Upper lobe of left lung (tissue), 6 donors: ENCODE results near the gene RAB6B. TPM values are rescaled to one million over a fixed set of nuclear protein-coding genes. Genes with fewer than 3 reads are reported as not detected.

ENCODE experiments used
- ATAC-seq, 2 donors: fragments of 200-7000 bp; cut with Tn5 transposase; one replicate each; pipeline ENCODE4 v1.9.1; 2022; ENCODE audit warnings: mild to moderate bottlenecking in 2 of 2, moderate library complexity in 2 of 2; ENCODE audit not compliant: low FRiP score in 2 of 2
- DNase-seq, 2 donors: peaks; one replicate each; pipeline ENCODE4 v3.0.0-alpha.2; 2019 to 2020
- H3K27ac ChIP-seq, 4 donors: fragments of 200-600 bp; sonication (generic); one replicate each; pipeline ENCODE4 v1.5.1; 2016 to 2019
- H3K27me3 ChIP-seq, 4 donors: fragments of 200-600 bp; sonication (generic); one replicate each; pipeline ENCODE4 v1.5.1; 2017 to 2019
- H3K36me3 ChIP-seq, 4 donors: fragments of 200-600 bp; sonication (generic); one replicate each; pipeline ENCODE4 v1.5.1; 2016 to 2019
- H3K4me1 ChIP-seq, 4 donors: fragments of 200-600 bp; sonication (generic); one replicate each; pipeline ENCODE4 v1.5.1; 2018 to 2019
- H3K4me3 ChIP-seq, 4 donors: fragments of 200-600 bp; sonication (generic); one replicate each; pipeline ENCODE4 v1.5.1; 2017 to 2019; ENCODE audit warnings: mild to moderate bottlenecking in 2 of 4, moderate library complexity in 1 of 4
- H3K9me3 ChIP-seq, 4 donors: fragments of 200-600 bp; sonication (generic); one replicate each; pipeline ENCODE4 v1.5.1; 2018 to 2019
- CTCF ChIP-seq, 6 experiments: fragments of 450-650 bp in 4 of 6; fragments of 200-600 bp in 2 of 6; sonication (generic) in 2 of 6; IDR thresholded peaks; one replicate each; pipeline ENCODE4 v1.5.1; 2016 to 2019; ENCODE audit warnings: antibody characterized with exemption in 6 of 6
- EP300 ChIP-seq, 4 donors: sonication (generic); formaldehyde crosslinking; IDR thresholded peaks; one replicate each; pipeline ENCODE4 v1.5.1; 2017; ENCODE audit warnings: antibody characterized with exemption in 4 of 4, control low read depth in 2 of 4
- POLR2A ChIP-seq, 4 donors: fragments of 450-650 bp; IDR thresholded peaks; one replicate each; pipeline ENCODE4 v1.5.1; 2016 to 2017; ENCODE audit warnings: antibody characterized with exemption in 4 of 4, mild to moderate bottlenecking in 2 of 4
- POLR2AphosphoS5 ChIP-seq, 2 donors: sonication (generic); formaldehyde crosslinking; IDR thresholded peaks; one replicate each; pipeline ENCODE4 v1.5.1; 2017; ENCODE audit warnings: antibody characterized with exemption in 2 of 2
- WGBS, 2 donors: methylation state at CpG; one replicate each; pipeline ENCODE4 v1.1.5; 2017 to 2018; 5-methylcytosine and 5-hydroxymethylcytosine counted together
- total RNA-seq, 6 donors: library from RNA; depleted of rRNA in 4 of 6; stranded (reverse); fragments of >200 nt in 4 of 6; gene quantifications; one replicate each; pipeline versions ENCODE4 v1.1.0 to v1.2.1, GENCODE V29; 2016 to 2021
- donor health status: DM: no; HTN: no; CAD: no; lungs with moderate emphysema.
- donor health status: DM: no; HTN: yes; CAD: no; lungs with severe emphysema.

RAB6B gene
- total RNA-seq, 6 donors from 2014 or later = 1.00 to 6.3 (median 2.8) TPM

- Histone ChIP-seq H3K4me1 (peaks cover 9 to 18% (median 10%) of the 10 kb centered on the region in 4 donors), H3K36me3 (peaks cover 0 to 27% (median under 1%) of the 10 kb centered on the region in 4 donors), H3K27ac (peak overlapping the region in 2 of 4 donors; percentile 17 to 38), H3K9me3 (no peaks in the 10 kb centered on the region), H3K4me3 (no peak overlapping the region), H3K27me3 (no peaks in the 10 kb centered on the region)
- 92 to 97% methylated on average over 8 of the region's 8 CpGs for WGBS, 2 donors
- ATAC-seq (no peak), DNase-seq (no peak)
- TF ChIP-seq POLR2A (IDR thresholded peaks at IDR 0.05) (no peak), POLR2AphosphoS5 (IDR thresholded peaks at IDR 0.05) (no peak), CTCF (IDR thresholded peaks at IDR 0.05) (no peak), EP300 (IDR thresholded peaks at IDR 0.05) (no peak)
These were observed 35.4 kb upstream of the RAB6B start for GRCh38 chr3:133931084-133931483.

- TF ChIP-seq POLR2AphosphoS5 (IDR thresholded peaks at IDR 0.05) (no peak), EP300 (IDR thresholded peaks at IDR 0.05) (no peak), CTCF (IDR thresholded peaks at IDR 0.05) (peak; percentile 18 to 64 (median 46))
- ATAC-seq (no peak), DNase-seq (no peak)
- H3K4me3 ChIP-seq = no peak overlapping the region
- 57 to 71% methylated on average over 1 of the region's 1 CpG for WGBS, 2 donors
- H3K27me3 ChIP-seq = no peaks in the 10 kb centered on the region
- H3K9me3 ChIP-seq = no peaks in the 10 kb centered on the region
- H3K36me3 ChIP-seq = peaks cover 0 to 21% (median 0%) of the 10 kb centered on the region in 4 donors
- H3K4me1 ChIP-seq = peaks cover 9 to 18% (median 10%) of the 10 kb centered on the region in 4 donors
- peak overlapping the region in 2 of 4 donors; percentile 17 to 44 for H3K27ac ChIP-seq
These were observed 34.8 kb upstream of the RAB6B start for GRCh38 chr3:133930341-133930933.

GRCh38 chr3:133928903-133929607 is 33.4 kb upstream of the RAB6B start:
- no peaks in the 10 kb centered on the region for H3K9me3 ChIP-seq
- ATAC-seq (no peak), DNase-seq (no peak)
- WGBS, 2 donors = 88 to 91% methylated on average over 11 to 14 of the region's 14 CpGs
- no peak overlapping the region for H3K4me3 ChIP-seq
- peaks cover 9 to 18% (median 10%) of the 10 kb centered on the region in 4 donors for H3K4me1 ChIP-seq
- peaks cover 0 to 12% (median 0%) of the 10 kb centered on the region in 4 donors for H3K36me3 ChIP-seq
- no peaks in the 10 kb centered on the region for H3K27me3 ChIP-seq
- TF ChIP-seq EP300 (IDR thresholded peaks at IDR 0.05) (no peak), CTCF (IDR thresholded peaks at IDR 0.05) (no peak), POLR2A (IDR thresholded peaks at IDR 0.05) (no peak), POLR2AphosphoS5 (IDR thresholded peaks at IDR 0.05) (no peak)
- H3K27ac ChIP-seq = no peak overlapping the region

- no peak overlapping the region for H3K27ac ChIP-seq
- H3K4me1 ChIP-seq = peaks cover 9 to 18% (median 10%) of the 10 kb centered on the region in 4 donors
- peak in 1 of 2 donors; percentile 60 for DNase-seq
- WGBS, 2 donors = 74 to 86% methylated on average over 20 of the region's 20 CpGs
- ATAC-seq = peak in 1 of 2 donors; percentile 48
- TF ChIP-seq CTCF (IDR thresholded peaks at IDR 0.05) = no peak
- no peak for TF ChIP-seq POLR2AphosphoS5 (IDR thresholded peaks at IDR 0.05)
- no peak for TF ChIP-seq POLR2A (IDR thresholded peaks at IDR 0.05)
- no peak for TF ChIP-seq EP300 (IDR thresholded peaks at IDR 0.05)
- H3K9me3 ChIP-seq = no peaks in the 10 kb centered on the region
- peak overlapping the region in 1 of 4 donors; percentile 54 for H3K4me3 ChIP-seq
- no peaks in the 10 kb centered on the region for H3K27me3 ChIP-seq
- H3K36me3 ChIP-seq = peaks cover 0 to 7% (median 0%) of the 10 kb centered on the region in 4 donors
These were observed 32.6 kb upstream of the RAB6B start for GRCh38 chr3:133928136-133928893.
